Keratinocyte (primary cell): ENCODE measurements around the gene WARS2.

Experiments
- EZH2 ChIP-seq: IDR thresholded peaks from one replicate; pipeline ENCODE4 v1.6.1; 2012; ENCODE audit warnings: inconsistent platforms, mild to moderate bottlenecking, low read length, moderate library complexity
- TF ChIP-seq, protein P1 (sequence below), 3 experiments: IDR thresholded peaks in 1 of 3; conservative IDR thresholded peaks in 1 of 3; optimal IDR thresholded peaks in 1 of 3; 2 replicates in 2 of 3; 3 replicates in 1 of 3; pipeline versions ENCODE3 to v1.5.1; 2011; ENCODE audit warnings: low read length in 3 of 3, mild to moderate bottlenecking in 3 of 3, moderate library complexity in 2 of 3, control low read depth in 1 of 3, inconsistent platforms in 1 of 3; ENCODE audit not compliant: insufficient read depth in 2 of 3; ENCODE audit errors: extremely low read depth in 1 of 3

DNA sequence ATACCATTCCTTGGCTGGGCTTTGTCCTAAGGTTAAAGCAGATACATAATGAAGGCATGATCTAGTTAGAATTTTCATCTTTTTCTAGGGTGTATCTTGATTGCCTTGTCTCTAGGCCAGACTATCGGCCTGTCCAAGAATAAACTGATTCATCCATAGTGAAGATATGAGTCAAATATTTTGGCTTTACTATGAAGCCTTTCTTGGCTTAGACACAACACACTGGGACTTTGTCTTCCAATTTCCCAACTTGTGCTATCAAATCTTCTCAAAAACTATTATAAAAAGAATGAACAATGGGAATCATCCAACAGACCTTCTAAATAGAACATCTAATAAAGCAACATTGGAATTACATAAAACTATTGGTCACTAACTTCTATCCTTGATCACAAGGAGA, 64.8 kb downstream of the WARS2 start:
- TF ChIP-seq, protein P1, sequence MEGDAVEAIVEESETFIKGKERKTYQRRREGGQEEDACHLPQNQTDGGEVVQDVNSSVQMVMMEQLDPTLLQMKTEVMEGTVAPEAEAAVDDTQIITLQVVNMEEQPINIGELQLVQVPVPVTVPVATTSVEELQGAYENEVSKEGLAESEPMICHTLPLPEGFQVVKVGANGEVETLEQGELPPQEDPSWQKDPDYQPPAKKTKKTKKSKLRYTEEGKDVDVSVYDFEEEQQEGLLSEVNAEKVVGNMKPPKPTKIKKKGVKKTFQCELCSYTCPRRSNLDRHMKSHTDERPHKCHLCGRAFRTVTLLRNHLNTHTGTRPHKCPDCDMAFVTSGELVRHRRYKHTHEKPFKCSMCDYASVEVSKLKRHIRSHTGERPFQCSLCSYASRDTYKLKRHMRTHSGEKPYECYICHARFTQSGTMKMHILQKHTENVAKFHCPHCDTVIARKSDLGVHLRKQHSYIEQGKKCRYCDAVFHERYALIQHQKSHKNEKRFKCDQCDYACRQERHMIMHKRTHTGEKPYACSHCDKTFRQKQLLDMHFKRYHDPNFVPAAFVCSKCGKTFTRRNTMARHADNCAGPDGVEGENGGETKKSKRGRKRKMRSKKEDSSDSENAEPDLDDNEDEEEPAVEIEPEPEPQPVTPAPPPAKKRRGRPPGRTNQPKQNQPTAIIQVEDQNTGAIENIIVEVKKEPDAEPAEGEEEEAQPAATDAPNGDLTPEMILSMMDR (optimal IDR thresholded peaks at IDR 0.05 in 1 of 3, IDR thresholded peaks at IDR 0.05 in 1 of 3, conservative IDR thresholded peaks at IDR 0.05 in 1 of 3; ENCODE audit: extremely low read depth in 1 of 3, insufficient read depth in 2 of 3, low read length in 3 of 3), result no peak
- no peak for TF ChIP-seq EZH2
